ENCODE measurements around the gene STAM2. TPM values are rescaled to one million over a fixed set of nuclear protein-coding genes. Genes with fewer than 3 reads are reported as not detected.

STAM2 gene
- total RNA-seq, 1 experiment from 2014 or later, result 27.6 TPM

DNA sequence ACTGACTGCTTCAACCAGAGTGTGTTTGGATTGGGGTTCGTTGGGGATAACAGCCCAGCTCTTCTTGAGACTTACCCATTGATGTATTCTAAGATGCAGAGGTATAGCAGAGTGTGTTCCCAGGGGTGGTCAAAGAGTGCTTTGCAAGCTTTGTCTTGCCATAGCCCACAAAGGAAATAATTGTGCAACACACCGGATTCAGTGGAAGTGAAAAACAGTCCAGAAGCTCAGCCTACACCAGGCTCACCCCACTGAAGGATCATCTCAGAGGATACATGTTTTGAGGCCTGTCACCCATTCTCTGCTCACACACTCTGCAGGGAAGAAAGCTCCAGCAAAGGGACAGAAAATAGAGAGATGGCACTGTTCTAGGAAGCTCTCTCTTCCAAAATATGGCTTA, 86.3 kb downstream of the STAM2 start:
- no peak overlapping the region for H3K4me3 Mint-ChIP-seq (ENCODE audit: unreplicated experiment)
- intact Hi-C loops (cut with micrococcal nuclease), result no loop called here
- no TSS peak for BruUV-seq (replicated peaks)
- no peaks in the 10 kb centered on the region for H3K36me3 Mint-ChIP-seq (ENCODE audit: insufficient read depth, unreplicated experiment)
- no peaks in the 10 kb centered on the region for H3K4me1 Mint-ChIP-seq (ENCODE audit: insufficient read depth, unreplicated experiment)
- no peak overlapping the region for H3K27ac Mint-ChIP-seq (ENCODE audit: low read depth, unreplicated experiment)
- DNase-seq (ENCODE audit: unreplicated experiment), result no peak
- CTCF ChIA-PET, result interaction anchor here (0.6 to 1.0 kb wide), 3 partner anchors 54 to 101 kb away, joined by 3 read pairs; no protein-coding TSS in a partner anchor
- no peaks in the 10 kb centered on the region for H3K27me3 Mint-ChIP-seq (ENCODE audit: insufficient read depth, unreplicated experiment)
- H3K9me3 Mint-ChIP-seq (ENCODE audit: unreplicated experiment), result no peaks in the 10 kb centered on the region
- POLR2A ChIA-PET, result no interaction called here
- TF ChIP-seq CTCF (IDR thresholded peaks at IDR 0.05; ENCODE audit: unreplicated experiment), result no peak

DNA sequence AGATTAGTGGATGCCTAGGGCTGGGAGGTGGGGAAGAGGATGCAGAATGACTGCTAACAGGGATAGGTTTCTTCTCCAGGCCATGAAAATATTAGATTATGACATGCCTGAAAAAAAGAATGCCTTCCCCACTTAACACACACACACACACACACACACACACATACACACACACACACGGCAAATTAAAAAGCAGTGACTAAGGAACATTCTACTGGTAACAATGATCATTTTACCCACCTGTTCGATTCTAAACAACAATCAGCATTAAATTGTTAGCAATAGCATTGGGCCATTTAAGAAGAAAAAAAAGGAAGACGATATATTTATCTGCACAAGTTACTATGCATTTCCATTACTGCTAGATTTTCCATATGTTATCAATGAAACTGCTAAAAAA, 87.6 kb downstream of the STAM2 start:
- no peak for DNase-seq (ENCODE audit: unreplicated experiment)
- H3K36me3 Mint-ChIP-seq (ENCODE audit: insufficient read depth, unreplicated experiment), result no peaks in the 10 kb centered on the region
- CTCF ChIA-PET, result interaction anchor here (0.9 kb wide), 1 partner anchor 13 kb away, joined by 4 read pairs; no protein-coding TSS in a partner anchor

GRCh38 chr2:152086231-152086630, 89.3 kb downstream of the STAM2 start:
- Mint-ChIP-seq H3K36me3 (ENCODE audit: insufficient read depth, unreplicated experiment) (no peaks in the 10 kb centered on the region), H3K4me1 (ENCODE audit: insufficient read depth, unreplicated experiment) (no peaks in the 10 kb centered on the region), H3K9me3 (ENCODE audit: unreplicated experiment) (no peaks in the 10 kb centered on the region), H3K27me3 (ENCODE audit: insufficient read depth, unreplicated experiment) (no peaks in the 10 kb centered on the region), H3K27ac (ENCODE audit: low read depth, unreplicated experiment) (no peak overlapping the region), H3K4me3 (ENCODE audit: unreplicated experiment) (no peak overlapping the region)
- intact Hi-C loops (cut with micrococcal nuclease), result no loop called here
- ChIA-PET CTCF (no interaction called here), POLR2A (no interaction called here)
- no peak for DNase-seq (ENCODE audit: unreplicated experiment)
- TF ChIP-seq CTCF (IDR thresholded peaks at IDR 0.05; ENCODE audit: unreplicated experiment), result no peak
- BruUV-seq (replicated peaks), result no TSS peak

More for the DNA sequence above, 87.6 kb downstream of the STAM2 start:
- Mint-ChIP-seq H3K4me1 (ENCODE audit: insufficient read depth, unreplicated experiment) (no peaks in the 10 kb centered on the region), H3K9me3 (ENCODE audit: unreplicated experiment) (no peaks in the 10 kb centered on the region), H3K4me3 (ENCODE audit: unreplicated experiment) (no peak overlapping the region), H3K27ac (ENCODE audit: low read depth, unreplicated experiment) (no peak overlapping the region), H3K27me3 (ENCODE audit: insufficient read depth, unreplicated experiment) (no peaks in the 10 kb centered on the region)
- no peak for TF ChIP-seq CTCF (IDR thresholded peaks at IDR 0.05; ENCODE audit: unreplicated experiment)
- POLR2A ChIA-PET, result no interaction called here
- intact Hi-C loops (cut with micrococcal nuclease), result no loop called here
- no TSS peak for BruUV-seq (replicated peaks)

DNA sequence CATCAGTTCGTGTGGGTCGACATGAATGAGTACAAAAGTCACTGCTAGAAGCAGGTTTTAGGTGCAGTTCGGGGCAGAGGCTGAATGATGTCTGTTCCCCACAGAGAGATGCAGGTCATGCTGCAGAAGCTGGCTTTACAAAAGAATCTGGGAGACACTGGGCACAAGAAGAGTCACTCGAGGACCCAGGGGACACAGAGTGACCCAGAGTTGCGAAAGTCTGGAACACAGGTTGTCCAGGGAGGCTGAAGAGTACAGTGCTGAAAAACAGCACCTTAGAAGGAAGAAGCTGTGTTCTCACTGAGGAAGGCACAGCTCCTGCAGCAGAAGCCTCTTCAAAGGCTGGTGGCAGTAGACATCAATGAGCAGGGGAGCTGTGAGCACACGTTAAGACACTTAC, 91.5 kb downstream of the STAM2 start:
- DNase-seq (ENCODE audit: unreplicated experiment), result no peak
- no peaks in the 10 kb centered on the region for H3K36me3 Mint-ChIP-seq (ENCODE audit: insufficient read depth, unreplicated experiment)
- H3K27me3 Mint-ChIP-seq (ENCODE audit: insufficient read depth, unreplicated experiment), result no peaks in the 10 kb centered on the region
- intact Hi-C loops (cut with micrococcal nuclease), result no loop called here
- no peak for TF ChIP-seq CTCF (IDR thresholded peaks at IDR 0.05; ENCODE audit: unreplicated experiment)
- no peaks in the 10 kb centered on the region for H3K4me1 Mint-ChIP-seq (ENCODE audit: insufficient read depth, unreplicated experiment)
- no peak overlapping the region for H3K4me3 Mint-ChIP-seq (ENCODE audit: unreplicated experiment)
- ChIA-PET POLR2A (no interaction called here), CTCF (interaction anchor here (0.5 to 0.8 kb wide), 3 partner anchors 14 to 279 kb away, joined by 3 read pairs; no protein-coding TSS in a partner anchor)
- no peaks in the 10 kb centered on the region for H3K9me3 Mint-ChIP-seq (ENCODE audit: unreplicated experiment)
- no TSS peak for BruUV-seq (replicated peaks)
- no peak overlapping the region for H3K27ac Mint-ChIP-seq (ENCODE audit: low read depth, unreplicated experiment)

All from MCF 10A (cell line).